ENCODE data around the gene LEF1. TPM values are rescaled to one million over a fixed set of nuclear protein-coding genes. Genes with fewer than 3 reads are reported as not detected.

LEF1 gene
- total and polyA plus RNA-seq, 8 donors, result 0.81 to 11.0 (median 3.0) TPM; not detected in 2

DNA sequence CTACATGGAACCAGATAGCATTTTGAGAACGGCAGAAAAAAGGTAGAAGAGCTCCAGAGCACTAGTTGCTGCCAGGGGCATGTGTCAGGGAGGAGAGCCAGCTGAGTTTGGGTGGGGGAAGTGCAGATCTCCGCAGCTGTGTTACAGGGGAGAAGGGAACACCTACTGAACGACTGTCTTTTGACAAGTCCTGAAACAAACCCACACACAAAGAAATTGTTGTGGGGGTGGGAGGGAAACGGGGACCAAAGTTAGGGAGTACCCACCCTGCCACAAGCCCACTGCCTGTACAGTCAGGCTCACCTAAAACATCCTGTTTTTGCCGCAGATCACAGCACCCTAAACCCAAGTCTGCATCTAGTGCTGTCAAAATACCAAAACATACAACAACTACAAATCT lies 55.5 kb downstream of the LEF1 start:
- peak in 1 of 2 donors; percentile 32 for DNase-seq
- WGBS, 5 donors, result 31 to 45% (median 38%) methylated on average over 5 of the region's 5 CpGs
- Histone ChIP-seq H3K9me3 (no peaks in the 10 kb centered on the region), H3K36me3 (no peaks in the 10 kb centered on the region), H3K4me3 (no peak overlapping the region), H3K4me1 (no peaks in the 10 kb centered on the region), H3K27me3 (no peaks in the 10 kb centered on the region), H3K27ac (no peak overlapping the region)
- TF ChIP-seq POLR2AphosphoS5 (IDR thresholded peaks at IDR 0.05), result no peak
- no peak for TF ChIP-seq EP300 (IDR thresholded peaks at IDR 0.05)
- TF ChIP-seq POLR2A (IDR thresholded peaks at IDR 0.05), result no peak
- TF ChIP-seq, protein P1, sequence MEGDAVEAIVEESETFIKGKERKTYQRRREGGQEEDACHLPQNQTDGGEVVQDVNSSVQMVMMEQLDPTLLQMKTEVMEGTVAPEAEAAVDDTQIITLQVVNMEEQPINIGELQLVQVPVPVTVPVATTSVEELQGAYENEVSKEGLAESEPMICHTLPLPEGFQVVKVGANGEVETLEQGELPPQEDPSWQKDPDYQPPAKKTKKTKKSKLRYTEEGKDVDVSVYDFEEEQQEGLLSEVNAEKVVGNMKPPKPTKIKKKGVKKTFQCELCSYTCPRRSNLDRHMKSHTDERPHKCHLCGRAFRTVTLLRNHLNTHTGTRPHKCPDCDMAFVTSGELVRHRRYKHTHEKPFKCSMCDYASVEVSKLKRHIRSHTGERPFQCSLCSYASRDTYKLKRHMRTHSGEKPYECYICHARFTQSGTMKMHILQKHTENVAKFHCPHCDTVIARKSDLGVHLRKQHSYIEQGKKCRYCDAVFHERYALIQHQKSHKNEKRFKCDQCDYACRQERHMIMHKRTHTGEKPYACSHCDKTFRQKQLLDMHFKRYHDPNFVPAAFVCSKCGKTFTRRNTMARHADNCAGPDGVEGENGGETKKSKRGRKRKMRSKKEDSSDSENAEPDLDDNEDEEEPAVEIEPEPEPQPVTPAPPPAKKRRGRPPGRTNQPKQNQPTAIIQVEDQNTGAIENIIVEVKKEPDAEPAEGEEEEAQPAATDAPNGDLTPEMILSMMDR (IDR thresholded peaks at IDR 0.05), result no peak
- intact Hi-C loops (cut with DNase I; ENCODE audit: low total_unique reads), result no loop called here

DNA sequence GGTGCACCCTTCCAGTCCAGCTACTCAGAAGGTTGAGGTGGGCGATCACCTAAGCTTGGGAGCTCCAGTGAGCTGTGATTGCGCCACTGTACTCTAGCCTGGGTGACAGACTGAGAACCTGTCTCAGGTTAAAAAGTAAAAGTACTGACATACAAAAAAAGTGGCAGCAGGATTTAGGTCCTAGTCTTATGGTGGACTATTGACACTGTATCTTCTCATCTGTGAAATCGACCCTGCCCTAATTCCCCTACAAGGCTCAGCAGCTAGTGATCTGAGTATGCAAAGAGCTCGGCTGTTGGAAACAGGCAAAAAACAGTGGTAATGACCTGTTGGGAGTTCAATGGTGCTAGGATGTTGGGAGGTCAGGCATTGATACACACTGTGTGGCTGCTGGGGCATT lies 57.0 kb downstream of the LEF1 start:
- intact Hi-C loops (cut with DNase I; ENCODE audit: low total_unique reads), result no loop called here
- no peaks in the 10 kb centered on the region for H3K36me3 ChIP-seq
- H3K27ac ChIP-seq, result no peak overlapping the region
- TF ChIP-seq, protein P1 (IDR thresholded peaks at IDR 0.05), result no peak
- TF ChIP-seq EP300 (IDR thresholded peaks at IDR 0.05) (no peak), POLR2A (IDR thresholded peaks at IDR 0.05) (no peak), POLR2AphosphoS5 (IDR thresholded peaks at IDR 0.05) (no peak)
- H3K9me3 ChIP-seq, result no peaks in the 10 kb centered on the region
- H3K27me3 ChIP-seq, result no peaks in the 10 kb centered on the region
- no peaks in the 10 kb centered on the region for H3K4me1 ChIP-seq
- WGBS, 5 donors, result 92 to 99% (median 94%) methylated on average over 4 of the region's 4 CpGs
- H3K4me3 ChIP-seq, result no peak overlapping the region
- no peak for DNase-seq

DNA sequence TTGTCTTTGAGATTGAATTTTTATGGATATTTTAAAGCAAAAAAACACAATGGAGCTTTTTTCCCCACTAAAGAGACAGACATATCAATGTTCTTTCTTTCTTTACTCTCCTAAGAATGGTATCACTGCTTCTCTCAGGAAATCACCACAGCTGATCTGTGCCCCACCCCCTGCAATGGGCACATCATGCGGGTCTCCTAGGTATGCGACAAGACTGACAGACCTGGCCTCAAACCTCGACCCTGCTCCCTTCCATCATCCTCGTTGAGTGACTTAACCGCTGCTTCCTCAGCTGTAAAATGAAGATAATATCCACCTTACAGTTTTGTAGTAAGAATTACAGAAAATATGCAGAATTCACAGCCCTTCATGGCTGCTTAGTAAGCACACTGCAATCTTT lies 58.3 kb downstream of the LEF1 start:
- no peak overlapping the region for H3K4me3 ChIP-seq
- no peak overlapping the region for H3K27ac ChIP-seq
- no peak for DNase-seq
- no peaks in the 10 kb centered on the region for H3K4me1 ChIP-seq
- TF ChIP-seq EP300 (IDR thresholded peaks at IDR 0.05) (no peak), POLR2AphosphoS5 (IDR thresholded peaks at IDR 0.05) (no peak), POLR2A (IDR thresholded peaks at IDR 0.05) (no peak)
- TF ChIP-seq, protein P1 (IDR thresholded peaks at IDR 0.05), result no peak
- no peaks in the 10 kb centered on the region for H3K27me3 ChIP-seq
- WGBS, 5 donors, result 56 to 80% (median 61%) methylated on average over 5 of the region's 5 CpGs
- no peaks in the 10 kb centered on the region for H3K36me3 ChIP-seq
- intact Hi-C loops (cut with DNase I; ENCODE audit: low total_unique reads), result no loop called here
- H3K9me3 ChIP-seq, result no peaks in the 10 kb centered on the region

DNA sequence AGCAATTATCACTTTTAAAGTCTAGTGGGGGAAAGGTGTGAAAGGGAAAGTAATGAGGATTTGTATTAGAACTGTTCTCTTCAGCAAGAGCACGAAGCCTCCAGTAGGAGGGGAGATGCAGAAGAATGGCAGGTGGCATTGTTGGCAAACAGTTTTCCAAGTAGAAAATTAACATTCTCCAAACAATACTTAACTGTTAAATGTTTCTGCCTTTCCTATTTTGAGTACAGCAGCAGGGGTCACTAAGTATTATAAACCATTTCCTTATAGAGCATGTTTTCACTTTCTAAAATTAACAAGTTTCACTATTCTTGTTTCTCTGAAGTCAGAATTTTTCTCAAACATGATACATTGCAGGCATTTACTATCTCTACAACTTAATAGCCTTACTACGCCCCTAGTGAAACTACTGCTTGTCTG lies 58.7 kb downstream of the LEF1 start:
- TF ChIP-seq POLR2AphosphoS5 (IDR thresholded peaks at IDR 0.05), result no peak
- no peak for TF ChIP-seq POLR2A (IDR thresholded peaks at IDR 0.05)
- TF ChIP-seq EP300 (IDR thresholded peaks at IDR 0.05), result no peak
- TF ChIP-seq, protein P1 (IDR thresholded peaks at IDR 0.05), result no peak
- intact Hi-C loops (cut with DNase I; ENCODE audit: low total_unique reads), result no loop called here
- 36 to 60% (median 56%) methylated on average over 2 of the region's 2 CpGs for WGBS, 5 donors
- Histone ChIP-seq H3K27me3 (no peaks in the 10 kb centered on the region), H3K27ac (no peak overlapping the region), H3K4me3 (no peak overlapping the region), H3K9me3 (no peaks in the 10 kb centered on the region), H3K36me3 (no peaks in the 10 kb centered on the region), H3K4me1 (no peaks in the 10 kb centered on the region)
- no peak for DNase-seq

Data from stomach (tissue), 9 donors.